ENCODE measurements around the gene PPP2R3A. TPM values are rescaled to one million over a fixed set of nuclear protein-coding genes. Genes with fewer than 3 reads are reported as not detected.

The PPP2R3A gene
- total and polyA plus RNA-seq, 2 of the 13 experiments (the other 11 are each of a cell fraction or from before 2014, with no cell fraction given), result 0.07 to 0.12 TPM

GRCh38 chr3:136186344-136186743 is 220.8 kb downstream of the PPP2R3A start (continued):
- TF ChIP-seq CSRNP1 (CRISPR knock-in tag; IDR thresholded peaks at IDR 0.05), result no peak
- no peak for TF ChIP-seq TFDP2 (CRISPR knock-in tag; IDR thresholded peaks at IDR 0.05)
- TF ChIP-seq KMT2A (CRISPR knock-in tag; IDR thresholded peaks at IDR 0.05), result 0 out of 2 replicates have a peak, but pooled peaks have one; percentile 44
- TF ChIP-seq ZNF510 (CRISPR knock-in tag; IDR thresholded peaks at IDR 0.05; ENCODE audit: low read depth), result no peak
- TF ChIP-seq RNF2 (conservative IDR thresholded peaks at IDR 0.05; ENCODE audit: low read depth), result no peak
- TF ChIP-seq ZNF331 (CRISPR knock-in tag; IDR thresholded peaks at IDR 0.05), result peak; percentile 37; the same call in 1 of the 2 replicates
- no peak for TF ChIP-seq ZNF563 (CRISPR knock-in tag; IDR thresholded peaks at IDR 0.05)
- TF ChIP-seq SALL2 (CRISPR knock-in tag; IDR thresholded peaks at IDR 0.05), result no peak
- peak; percentile 54; the same call in 1 of the 2 replicates for TF ChIP-seq MIXL1 (CRISPR knock-in tag; IDR thresholded peaks at IDR 0.05)
- TF ChIP-seq ETV5 (CRISPR knock-in tag; IDR thresholded peaks at IDR 0.05; ENCODE audit: borderline replicate concordance), result peak; percentile 80; the same call in 1 of the 2 replicates
- TF ChIP-seq HOMEZ (CRISPR knock-in tag; IDR thresholded peaks at IDR 0.05; ENCODE audit: low read depth), result peak; percentile 66; the same call in 1 of the 2 replicates
- TF ChIP-seq ZC3H13 (CRISPR knock-in tag; IDR thresholded peaks at IDR 0.05), result no peak
- no peak for TF ChIP-seq HOXA9 (CRISPR knock-in tag; IDR thresholded peaks at IDR 0.05; ENCODE audit: borderline replicate concordance)
- peak; percentile 25; the same call in 1 of the 2 replicates for TF ChIP-seq HOXA3 (CRISPR knock-in tag; IDR thresholded peaks at IDR 0.05)
- 0 out of 2 replicates have a peak, but pooled peaks have one; percentile 31 for TF ChIP-seq DRAP1 (CRISPR knock-in tag; IDR thresholded peaks at IDR 0.05)
- TF ChIP-seq ELF3 (CRISPR knock-in tag; IDR thresholded peaks at IDR 0.05), result peak; percentile 96
- TF ChIP-seq HDAC1 (CRISPR knock-in tag; IDR thresholded peaks at IDR 0.05), result 0 out of 2 replicates have a peak, but pooled peaks have one; percentile 27
- TF ChIP-seq CBX5 (CRISPR knock-in tag; IDR thresholded peaks at IDR 0.05; ENCODE audit: borderline replicate concordance), result peak; percentile 52; the same call in 1 of the 2 replicates
- TF ChIP-seq ELF1 (CRISPR knock-in tag; IDR thresholded peaks at IDR 0.05), result peak; percentile 71
- no peak for TF ChIP-seq GABPA (IDR thresholded peaks at IDR 0.05; ENCODE audit: low read depth, low read length)
- peak; percentile 41 for TF ChIP-seq GABPA (CRISPR knock-in tag; IDR thresholded peaks at IDR 0.05; ENCODE audit: low read depth)
- no peak for TF ChIP-seq ZNF672 (CRISPR knock-in tag; IDR thresholded peaks at IDR 0.05)
- no peak for TF ChIP-seq GZF1 (CRISPR knock-in tag; IDR thresholded peaks at IDR 0.05)
- no peak for TF ChIP-seq THAP9 (CRISPR knock-in tag; IDR thresholded peaks at IDR 0.05; ENCODE audit: borderline replicate concordance)

Data from HepG2 (cell line).